Tibial nerve (tissue), 4 donors: Measurements from ENCODE around the gene MAGEH1. TPM values are rescaled to one million over a fixed set of nuclear protein-coding genes. Genes with fewer than 3 reads are reported as not detected.
"Not testable (repeated sequence)": the region's sequence is repeated elsewhere in the genome, so short reads cannot be mapped to it uniquely, and the experiment has no call there.

Source experiments
- DNase-seq, 2 donors: peaks; one replicate each; pipeline ENCODE4 v3.0.0-alpha.2; 2019; ENCODE audit warnings: low spot score in 2 of 2
- H3K27ac ChIP-seq, 4 donors: fragments of 200-600 bp; sonication (generic) in 3 of 4; one replicate each; pipeline ENCODE4 v1.5.1; 2017 to 2019; ENCODE audit warnings: mild to moderate bottlenecking in 1 of 4
- H3K27me3 ChIP-seq, 2 donors: fragments of 200-600 bp; sonication (generic) in 1 of 2; one replicate each; pipeline versions ENCODE4 v1.5.1 to v1.6.0; 2017 to 2019
- H3K36me3 ChIP-seq, 3 donors: fragments of 200-600 bp; sonication (generic); one replicate each; pipeline ENCODE4 v1.5.1; 2018 to 2019
- H3K4me1 ChIP-seq, 4 donors: fragments of 200-600 bp; sonication (generic) in 3 of 4; one replicate each; pipeline ENCODE4 v1.5.1; 2017 to 2019
- H3K4me3 ChIP-seq, 4 donors: fragments of 200-600 bp; sonication (generic) in 3 of 4; one replicate each; pipeline ENCODE4 v1.5.1; 2017 to 2019; ENCODE audit warnings: mild to moderate bottlenecking in 1 of 4, moderate library complexity in 1 of 4
- H3K9me3 ChIP-seq, 4 donors: fragments of 200-600 bp; sonication (generic) in 3 of 4; one replicate each; pipeline ENCODE4 v1.5.1; 2017 to 2019
- CTCF ChIP-seq, 5 experiments: fragments of 200-600 bp in 3 of 5; fragments of 450-650 bp in 2 of 5; sonication (generic) in 3 of 5; IDR thresholded peaks; one replicate each; pipeline ENCODE4 v1.5.1; 2016 to 2019; ENCODE audit warnings: antibody characterized with exemption in 5 of 5, mild to moderate bottlenecking in 3 of 5, moderate library complexity in 2 of 5
- EP300 ChIP-seq, 2 donors: sonication (generic); formaldehyde crosslinking; IDR thresholded peaks; one replicate each; pipeline ENCODE4 v1.6.1; 2017; ENCODE audit warnings: antibody characterized with exemption in 2 of 2, mild to moderate bottlenecking in 1 of 2
- POLR2A ChIP-seq, 2 donors: fragments of 450-650 bp; IDR thresholded peaks; one replicate each; pipeline ENCODE4 v1.6.1; 2017; ENCODE audit warnings: antibody characterized with exemption in 2 of 2, mild to moderate bottlenecking in 2 of 2, moderate library complexity in 2 of 2
- WGBS, 2 donors: methylation state at CpG; one replicate each; pipeline ENCODE4 v1.1.5; 2018; 5-methylcytosine and 5-hydroxymethylcytosine counted together
- total RNA-seq, 4 donors: library from RNA; depleted of rRNA; stranded (reverse); fragments of >200 nt; gene quantifications; one replicate each; pipeline ENCODE4 v1.1.0, GENCODE V29; 2016

MAGEH1 gene
- total RNA-seq, 4 donors from 2014 or later = 28.8 to 62.7 (median 42.1) TPM

GRCh38 chrX:55452833-55453124 lies 852 bp downstream of the MAGEH1 start:
- no peaks in the 10 kb centered on the region for H3K27me3 ChIP-seq
- H3K4me1 ChIP-seq = no peaks in the 10 kb centered on the region
- no peaks in the 10 kb centered on the region for H3K9me3 ChIP-seq
- WGBS, 2 donors = 0 to 33% methylated on average over 4 to 9 of the region's 9 CpGs
- TF ChIP-seq EP300 (IDR thresholded peaks at IDR 0.05) (no peak), POLR2A (IDR thresholded peaks at IDR 0.05) (no peak), CTCF (IDR thresholded peaks at IDR 0.05) (no peak)
- H3K4me3 ChIP-seq = peak overlapping the region; percentile 54 to 73 (median 59)
- H3K36me3 ChIP-seq = no peaks in the 10 kb centered on the region
- DNase-seq = no peak
- peak overlapping the region; percentile 75 to 93 (median 88) for H3K27ac ChIP-seq

- not testable (repeated sequence) for H3K27ac ChIP-seq, H3K4me3 ChIP-seq, DNase-seq, H3K4me1 ChIP-seq, H3K9me3 ChIP-seq, H3K36me3 ChIP-seq, H3K27me3 ChIP-seq
- WGBS, 2 donors = no CpG with 5 or more reads among the region's 6 CpGs
These were observed 3.8 kb downstream of the MAGEH1 start for GRCh38 chrX:55455708-55456107.

- H3K4me3 ChIP-seq = not testable (repeated sequence)
These were observed 7.5 kb downstream of the MAGEH1 start for GRCh38 chrX:55459426-55459825.

GRCh38 chrX:55459926-55460325 lies 8.0 kb downstream of the MAGEH1 start:
- H3K27ac ChIP-seq, H3K4me3 ChIP-seq, H3K4me1 ChIP-seq, H3K36me3 ChIP-seq, DNase-seq, H3K9me3 ChIP-seq, H3K27me3 ChIP-seq: not testable (repeated sequence)
- no CpG with 5 or more reads among the region's 4 CpGs for WGBS, 2 donors

More at GRCh38 chrX:55459426-55459825, 7.5 kb downstream of the MAGEH1 start:
- no CpG with 5 or more reads among the region's 5 CpGs for WGBS, 2 donors
- H3K27me3 ChIP-seq, H3K4me1 ChIP-seq, H3K9me3 ChIP-seq, H3K27ac ChIP-seq, H3K36me3 ChIP-seq, DNase-seq: not testable (repeated sequence)

- H3K27ac ChIP-seq, H3K4me1 ChIP-seq, H3K9me3 ChIP-seq, DNase-seq, H3K27me3 ChIP-seq, H3K36me3 ChIP-seq, H3K4me3 ChIP-seq: not testable (repeated sequence)
- WGBS, 2 donors = no CpG with 5 or more reads among the region's 5 CpGs
These were observed 12.1 kb downstream of the MAGEH1 start for GRCh38 chrX:55464050-55464449.

- not testable (repeated sequence) for H3K9me3 ChIP-seq, H3K36me3 ChIP-seq, DNase-seq, H3K4me1 ChIP-seq, H3K4me3 ChIP-seq, H3K27ac ChIP-seq, H3K27me3 ChIP-seq
- no CpG with 5 or more reads among the region's 5 CpGs for WGBS, 2 donors
These were observed 13.2 kb downstream of the MAGEH1 start for GRCh38 chrX:55465108-55465507.

- not testable (repeated sequence) for H3K4me3 ChIP-seq, H3K36me3 ChIP-seq, H3K27ac ChIP-seq, H3K27me3 ChIP-seq, DNase-seq, H3K9me3 ChIP-seq, H3K4me1 ChIP-seq
- no CpG with 5 or more reads among the region's 5 CpGs for WGBS, 2 donors
These were observed 13.9 kb downstream of the MAGEH1 start for GRCh38 chrX:55465791-55466190.

- not testable (repeated sequence) for H3K27ac ChIP-seq, H3K4me1 ChIP-seq, H3K27me3 ChIP-seq, H3K9me3 ChIP-seq, DNase-seq, H3K36me3 ChIP-seq, H3K4me3 ChIP-seq
- 71 to 85% methylated on average over 3 to 6 of the region's 8 CpGs for WGBS, 2 donors
These were observed 28.0 kb downstream of the MAGEH1 start for GRCh38 chrX:55479956-55480355.

GRCh38 chrX:55480390-55481062 lies 28.6 kb downstream of the MAGEH1 start:
- H3K27me3 ChIP-seq = no peaks in the 10 kb centered on the region

More at GRCh38 chrX:55480390-55481062, 28.6 kb downstream of the MAGEH1 start:
- no peaks in the 10 kb centered on the region for H3K4me1 ChIP-seq
- no peak overlapping the region for H3K4me3 ChIP-seq
- TF ChIP-seq CTCF (IDR thresholded peaks at IDR 0.05) (no peak), EP300 (IDR thresholded peaks at IDR 0.05) (no peak), POLR2A (IDR thresholded peaks at IDR 0.05) (no peak)
- no peak for DNase-seq
- H3K27ac ChIP-seq = no peak overlapping the region
- 52 to 65% methylated on average over 3 of the region's 3 CpGs for WGBS, 2 donors
- H3K9me3 ChIP-seq = no peaks in the 10 kb centered on the region
- H3K36me3 ChIP-seq = no peaks in the 10 kb centered on the region
